GM06990 (cell line): ENCODE data around the gene LAMA1.
"Not testable (repeated sequence)": the region's sequence is repeated elsewhere in the genome, so short reads cannot be mapped to it uniquely, and the experiment has no call there.

ENCODE experiments used
- DNase-seq: peaks from one replicate; pipeline ENCODE4 v3.0.0-alpha.2; 2011; ENCODE audit not compliant: insufficient read length; ENCODE audit errors: extremely low read depth
- H3K27me3 ChIP-seq: replicated peaks from 2 replicates; pipeline ENCODE4 v1.6.0; 2011; ENCODE audit warnings: low read length; ENCODE audit not compliant: control insufficient read depth, insufficient read depth
- H3K36me3 ChIP-seq: 2 replicates; pipeline ENCODE4 v1.5.1; 2011; ENCODE audit warnings: low read length; ENCODE audit not compliant: control insufficient read depth, insufficient read depth
- H3K4me3 ChIP-seq: replicated peaks from 2 replicates; pipeline ENCODE4 v1.5.1; 2011; ENCODE audit warnings: low read depth, mild to moderate bottlenecking, control low read depth, low read length
- CTCF ChIP-seq: IDR thresholded peaks from 2 replicates; pipeline ENCODE4 v1.5.1; 2011; ENCODE audit warnings: low read length, control low read depth, mild to moderate bottlenecking, inconsistent platforms; ENCODE audit not compliant: insufficient read depth, poor library complexity, severe bottlenecking

The LAMA1 gene

GRCh38 chr18:7157760-7158159, 40.2 kb upstream of the LAMA1 start:
- no peak for TF ChIP-seq CTCF
- no peak for DNase-seq
- Histone ChIP-seq H3K36me3 (no peaks in the 10 kb centered on the region), H3K4me3 (no peak overlapping the region), H3K27me3 (0 out of 2 replicates have a peak, but pooled peaks cover 1% of the 10 kb centered on the region)

GRCh38 chr18:7155887-7156286, 38.3 kb upstream of the LAMA1 start:
- Histone ChIP-seq H3K36me3 (no peaks in the 10 kb centered on the region), H3K27me3 (0 out of 2 replicates have a peak, but pooled peaks cover 1% of the 10 kb centered on the region), H3K4me3 (no peak overlapping the region)
- DNase-seq = no peak
- no peak for TF ChIP-seq CTCF

GRCh38 chr18:7155092-7155491, 37.5 kb upstream of the LAMA1 start:
- H3K27me3 ChIP-seq = 0 out of 2 replicates have a peak, but pooled peaks cover 1% of the 10 kb centered on the region
- no peak for TF ChIP-seq CTCF
- H3K4me3 ChIP-seq = no peak overlapping the region
- H3K36me3 ChIP-seq = no peaks in the 10 kb centered on the region
- no peak for DNase-seq

- no peaks in the 10 kb centered on the region for H3K27me3 ChIP-seq
- no peaks in the 10 kb centered on the region for H3K36me3 ChIP-seq
- DNase-seq = no peak
- TF ChIP-seq CTCF = no peak
- no peak overlapping the region for H3K4me3 ChIP-seq
Measured at GRCh38 chr18:7152440-7152839, 34.8 kb upstream of the LAMA1 start.

- Histone ChIP-seq H3K4me3 (no peak overlapping the region), H3K36me3 (no peaks in the 10 kb centered on the region), H3K27me3 (no peaks in the 10 kb centered on the region)
- no peak for DNase-seq
- no peak for TF ChIP-seq CTCF
Measured at GRCh38 chr18:7147399-7147798, 29.8 kb upstream of the LAMA1 start.

GRCh38 chr18:7146067-7146466, 28.5 kb upstream of the LAMA1 start:
- DNase-seq = no peak
- no peak overlapping the region for H3K4me3 ChIP-seq
- no peaks in the 10 kb centered on the region for H3K36me3 ChIP-seq
- no peak for TF ChIP-seq CTCF
- H3K27me3 ChIP-seq = no peaks in the 10 kb centered on the region

- H3K27me3 ChIP-seq, H3K36me3 ChIP-seq, DNase-seq, H3K4me3 ChIP-seq: not testable (repeated sequence)
Measured at GRCh38 chr18:7144921-7145320, 27.3 kb upstream of the LAMA1 start.
